ENCODE results near the gene TBPL2. TPM values are rescaled to one million over a fixed set of nuclear protein-coding genes. Genes with fewer than 3 reads are reported as not detected.
A peak's percentile ranks its signal among the peaks of the same experiment; 100 is the strongest.

The TBPL2 gene
- total RNA-seq, 6 experiments from 2014 or later: not detected

DNA sequence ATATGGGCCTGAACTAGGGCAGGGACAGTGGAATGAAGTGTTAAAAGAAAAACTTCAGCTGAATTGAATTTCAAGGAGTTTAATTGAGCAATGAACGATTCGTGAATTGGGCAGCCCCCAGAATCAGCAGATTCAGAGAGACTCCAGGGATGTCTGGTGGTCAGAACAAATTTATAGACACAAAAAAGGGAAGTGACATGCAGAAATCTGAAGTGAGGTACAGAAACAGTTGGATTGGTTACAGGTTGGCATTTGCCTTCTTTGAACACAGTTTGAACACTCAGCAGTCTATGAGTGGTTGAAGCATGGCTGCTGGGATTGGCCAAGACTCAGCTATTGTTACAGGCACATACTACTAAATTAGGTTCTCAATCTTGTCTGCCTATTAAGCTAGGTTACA lies 9.7 kb upstream of the TBPL2 start:
- TF ChIP-seq, protein P1, sequence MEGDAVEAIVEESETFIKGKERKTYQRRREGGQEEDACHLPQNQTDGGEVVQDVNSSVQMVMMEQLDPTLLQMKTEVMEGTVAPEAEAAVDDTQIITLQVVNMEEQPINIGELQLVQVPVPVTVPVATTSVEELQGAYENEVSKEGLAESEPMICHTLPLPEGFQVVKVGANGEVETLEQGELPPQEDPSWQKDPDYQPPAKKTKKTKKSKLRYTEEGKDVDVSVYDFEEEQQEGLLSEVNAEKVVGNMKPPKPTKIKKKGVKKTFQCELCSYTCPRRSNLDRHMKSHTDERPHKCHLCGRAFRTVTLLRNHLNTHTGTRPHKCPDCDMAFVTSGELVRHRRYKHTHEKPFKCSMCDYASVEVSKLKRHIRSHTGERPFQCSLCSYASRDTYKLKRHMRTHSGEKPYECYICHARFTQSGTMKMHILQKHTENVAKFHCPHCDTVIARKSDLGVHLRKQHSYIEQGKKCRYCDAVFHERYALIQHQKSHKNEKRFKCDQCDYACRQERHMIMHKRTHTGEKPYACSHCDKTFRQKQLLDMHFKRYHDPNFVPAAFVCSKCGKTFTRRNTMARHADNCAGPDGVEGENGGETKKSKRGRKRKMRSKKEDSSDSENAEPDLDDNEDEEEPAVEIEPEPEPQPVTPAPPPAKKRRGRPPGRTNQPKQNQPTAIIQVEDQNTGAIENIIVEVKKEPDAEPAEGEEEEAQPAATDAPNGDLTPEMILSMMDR (IDR thresholded peaks at IDR 0.05): no peak
- peaks cover 3% of the 10 kb centered on the region for H3K27me3 Mint-ChIP-seq (ENCODE audit: insufficient read depth)
- H3K9me3 Mint-ChIP-seq: no peaks in the 10 kb centered on the region
- no peak overlapping the region for H3K4me3 Mint-ChIP-seq
- no peaks in the 10 kb centered on the region for H3K36me3 Mint-ChIP-seq (ENCODE audit: low read depth)
- peaks cover 75% of the 10 kb centered on the region for H3K4me1 Mint-ChIP-seq (ENCODE audit: low read depth)
- no peak overlapping the region for H3K27ac Mint-ChIP-seq
- DNase-seq: no peak

DNA sequence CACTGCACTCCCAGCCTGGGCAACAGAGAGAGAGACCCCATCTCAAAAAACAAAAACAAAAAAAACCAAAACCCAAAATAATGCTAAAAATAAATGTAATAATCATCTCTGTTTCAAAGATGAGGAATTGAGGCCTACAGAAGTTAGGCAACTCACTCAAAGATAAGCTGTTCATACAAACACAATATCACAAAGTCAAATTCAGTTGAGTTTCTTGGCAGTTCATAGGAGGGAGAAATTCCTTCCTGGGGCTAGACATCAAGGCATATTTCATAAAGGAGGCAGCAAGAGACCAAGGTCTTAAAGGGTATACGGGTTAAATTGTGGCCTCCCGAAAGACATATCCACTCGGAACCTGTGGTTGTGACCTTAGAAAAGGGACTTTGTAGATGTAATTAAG lies 8.7 kb upstream of the TBPL2 start:
- Mint-ChIP-seq H3K36me3 (ENCODE audit: low read depth) (no peaks in the 10 kb centered on the region), H3K4me1 (ENCODE audit: low read depth) (peaks cover 66% of the 10 kb centered on the region), H3K27me3 (ENCODE audit: insufficient read depth) (no peaks in the 10 kb centered on the region), H3K4me3 (no peak overlapping the region), H3K9me3 (no peaks in the 10 kb centered on the region), H3K27ac (no peak overlapping the region)
- TF ChIP-seq, protein P1 (IDR thresholded peaks at IDR 0.05): no peak
- DNase-seq: no peak

DNA sequence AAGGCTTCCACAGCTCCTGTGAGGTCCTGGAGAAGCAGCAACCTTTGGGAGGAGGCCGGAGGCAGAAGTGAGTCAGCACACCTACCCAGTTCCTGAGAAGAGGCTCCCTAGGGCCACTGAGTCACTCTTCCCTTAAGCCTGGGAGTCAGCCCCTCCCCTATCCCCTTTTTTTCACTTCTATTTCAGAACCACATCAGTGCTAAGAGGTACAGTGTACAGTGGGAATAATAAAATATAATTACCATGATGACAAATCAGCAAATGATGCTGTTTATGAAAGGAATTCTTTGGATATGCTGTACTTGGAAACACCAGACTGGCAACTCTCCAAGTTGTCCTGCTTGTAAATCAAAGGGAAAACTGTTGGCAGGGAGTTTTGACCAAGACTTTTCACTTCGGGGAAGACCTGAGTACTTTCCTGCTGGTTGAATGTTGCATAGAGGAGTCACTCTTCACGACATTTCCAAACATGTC lies 7.8 kb upstream of the TBPL2 start:
- Mint-ChIP-seq H3K36me3 (ENCODE audit: low read depth) (no peaks in the 10 kb centered on the region), H3K27ac (peak overlapping the region; percentile 89), H3K9me3 (no peaks in the 10 kb centered on the region), H3K4me3 (peak overlapping the region; percentile 20; the same call in 1 of the 2 replicates), H3K27me3 (ENCODE audit: insufficient read depth) (0 out of 2 replicates have a peak, but pooled peaks cover 2% of the 10 kb centered on the region), H3K4me1 (ENCODE audit: low read depth) (peaks cover 59% of the 10 kb centered on the region)
- TF ChIP-seq, protein P1 (IDR thresholded peaks at IDR 0.05): no peak
- peak; percentile 97 for DNase-seq

DNA sequence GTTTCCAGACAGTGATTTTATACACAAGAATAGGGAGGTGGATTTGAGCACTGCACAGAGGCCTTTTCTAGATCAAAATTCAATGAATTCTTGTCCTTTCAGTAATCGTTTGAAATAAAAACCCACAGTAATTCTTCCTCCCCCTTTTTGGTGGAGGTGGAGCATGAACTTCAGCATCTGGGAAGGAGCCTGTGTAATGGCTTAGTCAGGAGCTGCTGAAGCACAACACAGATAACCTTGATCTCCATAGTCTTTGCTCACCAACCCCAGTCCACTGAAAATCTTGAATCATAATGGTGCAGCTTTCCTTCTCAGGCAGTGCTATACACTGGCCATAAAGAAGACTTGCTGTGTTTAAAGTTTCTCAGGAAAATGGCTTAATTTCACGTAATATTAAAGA lies 6.4 kb upstream of the TBPL2 start:
- Mint-ChIP-seq H3K36me3 (ENCODE audit: low read depth) (no peaks in the 10 kb centered on the region), H3K9me3 (no peaks in the 10 kb centered on the region), H3K4me3 (peak overlapping the region; percentile 72), H3K27me3 (ENCODE audit: insufficient read depth) (0 out of 2 replicates have a peak, but pooled peaks cover 3% of the 10 kb centered on the region), H3K27ac (peak overlapping the region; percentile 89), H3K4me1 (ENCODE audit: low read depth) (peaks cover 55% of the 10 kb centered on the region)
- peak; percentile 83 for DNase-seq
- TF ChIP-seq, protein P1 (IDR thresholded peaks at IDR 0.05): no peak

DNA sequence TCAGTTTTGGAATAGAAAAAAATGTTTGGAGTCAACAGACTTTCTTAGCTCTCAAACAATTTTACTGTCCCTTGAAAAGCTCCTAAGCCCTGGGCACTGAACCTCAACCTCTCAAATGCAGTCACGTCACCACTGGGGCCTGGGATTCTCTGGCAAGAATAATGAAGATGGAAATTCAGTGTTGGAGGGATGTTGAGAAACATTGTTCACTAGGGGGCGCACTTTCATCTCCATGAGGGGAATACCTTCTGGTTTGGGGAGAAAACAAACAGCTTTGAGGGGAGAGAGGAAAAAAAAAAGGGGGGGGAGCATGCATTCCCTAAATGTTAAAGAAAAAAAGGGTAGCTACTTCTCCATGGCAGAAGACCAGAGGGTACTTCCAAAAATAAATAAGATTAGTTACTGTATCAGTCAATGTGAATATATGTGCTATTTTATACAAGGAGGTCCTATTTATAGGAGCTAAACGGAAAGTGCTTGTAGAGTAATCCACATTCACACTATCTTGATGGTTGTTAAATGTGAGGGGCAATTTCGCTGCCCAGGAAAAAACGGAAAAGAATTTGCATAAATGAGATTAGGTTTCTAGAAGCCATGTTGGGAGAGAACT lies 5.8 kb upstream of the TBPL2 start:
- peak; percentile 73 for DNase-seq
- Mint-ChIP-seq H3K9me3 (no peaks in the 10 kb centered on the region), H3K27me3 (ENCODE audit: insufficient read depth) (0 out of 2 replicates have a peak, but pooled peaks cover 3% of the 10 kb centered on the region), H3K4me1 (ENCODE audit: low read depth) (peaks cover 49% of the 10 kb centered on the region), H3K27ac (peak overlapping the region; percentile 89), H3K36me3 (ENCODE audit: low read depth) (no peaks in the 10 kb centered on the region), H3K4me3 (peak overlapping the region; percentile 72)
- TF ChIP-seq, protein P1 (IDR thresholded peaks at IDR 0.05): peak; percentile 96

Measured in HFFc6 (cell line).